SIG-M5 (cell line): ENCODE data around the gene KLF7.

Experiments
- DNase-seq: peaks from one replicate; lab custom pipeline; 2025; lab: John Stamatoyannopoulos, UW

Gene KLF7

GRCh38 chr2:207126724-207127308 is 38.9 kb downstream of the KLF7 start:
- DNase-seq = no peak

GRCh38 chr2:207123776-207124391 is 41.9 kb downstream of the KLF7 start:
- no peak for DNase-seq

- DNase-seq = no peak
Observed at GRCh38 chr2:207123335-207123744, 42.4 kb downstream of the KLF7 start.

GRCh38 chr2:207122651-207123334 is 43.0 kb downstream of the KLF7 start:
- no peak for DNase-seq

- DNase-seq = no peak
Observed at GRCh38 chr2:207121784-207122183, 44.0 kb downstream of the KLF7 start.

GRCh38 chr2:207119048-207119447 is 46.7 kb downstream of the KLF7 start:
- no peak for DNase-seq

GRCh38 chr2:207117668-207118067 is 48.1 kb downstream of the KLF7 start:
- no peak for DNase-seq

GRCh38 chr2:207115715-207116364 is 49.9 kb downstream of the KLF7 start:
- DNase-seq = no peak

- DNase-seq = no peak
Observed at GRCh38 chr2:207113414-207113813, 52.3 kb downstream of the KLF7 start.

GRCh38 chr2:207112785-207113184 is 53.0 kb downstream of the KLF7 start:
- DNase-seq = no peak

GRCh38 chr2:207112383-207112782 is 53.4 kb downstream of the KLF7 start:
- DNase-seq = no peak

- no peak for DNase-seq
Observed at GRCh38 chr2:207111757-207112156, 54.0 kb downstream of the KLF7 start.

GRCh38 chr2:207110715-207111114 is 55.0 kb downstream of the KLF7 start:
- no peak for DNase-seq

GRCh38 chr2:207110310-207110709 is 55.4 kb downstream of the KLF7 start:
- DNase-seq = no peak

- no peak for DNase-seq
Observed at GRCh38 chr2:207109768-207110167, 56.0 kb downstream of the KLF7 start.

GRCh38 chr2:207108440-207108839 is 57.3 kb downstream of the KLF7 start:
- DNase-seq = no peak

- DNase-seq = no peak
Observed at GRCh38 chr2:207107551-207107950, 58.2 kb downstream of the KLF7 start.

GRCh38 chr2:207107131-207107530 is 58.6 kb downstream of the KLF7 start:
- DNase-seq = no peak

GRCh38 chr2:207103132-207103531 is 62.6 kb downstream of the KLF7 start:
- no peak for DNase-seq

GRCh38 chr2:207101984-207102383 is 63.8 kb downstream of the KLF7 start:
- no peak for DNase-seq

GRCh38 chr2:207097278-207097677 is 68.5 kb downstream of the KLF7 start:
- DNase-seq = no peak

- no peak for DNase-seq
Observed at GRCh38 chr2:207095963-207096362, 69.8 kb downstream of the KLF7 start.

GRCh38 chr2:207093234-207093633 is 72.5 kb downstream of the KLF7 start:
- DNase-seq = no peak
